HepG2 (cell line): ENCODE results near the gene LMAN2. TPM values are rescaled to one million over a fixed set of nuclear protein-coding genes. Genes with fewer than 3 reads are reported as not detected.

Experiments used
- ARNTL ChIP-seq: sonication (generic); formaldehyde crosslinking; IDR thresholded peaks from 2 replicates; pipeline ENCODE4 v1.4.0; 2020; ENCODE audit warnings: mild to moderate bottlenecking, missing genetic modification reagents
- BCLAF1 ChIP-seq: fragments of 450-650 bp; IDR thresholded peaks from 2 replicates; pipeline ENCODE4 v1.6.1; 2017; ENCODE audit warnings: mild to moderate bottlenecking
- CREB1 ChIP-seq, 2 experiments: fragments of 450-650 bp in 1 of 2; IDR thresholded peaks; 2 replicates each; pipeline ENCODE4 v1.6.1; 2016 to 2017; ENCODE audit warnings: control low read depth in 1 of 2, mild to moderate bottlenecking in 1 of 2, missing compliant biosample characterization in 1 of 2, missing genetic modification characterization in 1 of 2
- GZF1 ChIP-seq: sonication (generic); formaldehyde crosslinking; IDR thresholded peaks from 2 replicates; pipeline ENCODE4 v1.5.1; 2020; ENCODE audit warnings: mild to moderate bottlenecking, missing genetic modification reagents
- JDP2 ChIP-seq: sonication (generic); formaldehyde crosslinking; IDR thresholded peaks from 2 replicates; pipeline ENCODE4 v1.8.1; 2022; ENCODE audit warnings: missing genetic modification reagents, borderline replicate concordance
- RBAK ChIP-seq: sonication (generic); formaldehyde crosslinking; IDR thresholded peaks from 2 replicates; pipeline ENCODE4 v1.5.1; 2020; ENCODE audit warnings: mild to moderate bottlenecking, missing genetic modification reagents
- RFXAP ChIP-seq: sonication (generic); formaldehyde crosslinking; IDR thresholded peaks from 2 replicates; pipeline ENCODE4 v1.4.0; 2020; ENCODE audit warnings: missing genetic modification reagents, borderline replicate concordance
- RXRA ChIP-seq: sonication (generic); formaldehyde crosslinking; IDR thresholded peaks from 2 replicates; pipeline ENCODE4 v1.5.1; 2020; ENCODE audit warnings: missing genetic modification reagents
- TBX3 ChIP-seq: fragments of 450-650 bp; IDR thresholded peaks from 2 replicates; pipeline ENCODE4 v1.6.1; 2017; ENCODE audit warnings: antibody characterized with exemption, mild to moderate bottlenecking, inconsistent platforms, borderline replicate concordance
- THRA ChIP-seq: sonication (generic); formaldehyde crosslinking; IDR thresholded peaks from 2 replicates; pipeline ENCODE4 v1.4.0; 2020; ENCODE audit warnings: missing genetic modification reagents, borderline replicate concordance
- ZNF431 ChIP-seq: sonication (generic); formaldehyde crosslinking; IDR thresholded peaks from 2 replicates; pipeline ENCODE4 v1.9.0; 2022; ENCODE audit warnings: missing genetic modification reagents, low read depth, mild to moderate bottlenecking, borderline replicate concordance
- ZNF607 ChIP-seq: sonication (generic); formaldehyde crosslinking; IDR thresholded peaks from 2 replicates; pipeline ENCODE4 v1.5.1; 2020; ENCODE audit warnings: missing genetic modification reagents, mild to moderate bottlenecking, borderline replicate concordance
- ZNF678 ChIP-seq: sonication (generic); formaldehyde crosslinking; IDR thresholded peaks from 2 replicates; pipeline ENCODE4 v1.4.0; 2020; ENCODE audit warnings: mild to moderate bottlenecking, missing genetic modification reagents
- ZNF788 ChIP-seq: sonication (generic); formaldehyde crosslinking; IDR thresholded peaks from 2 replicates; pipeline ENCODE4 v1.5.0; 2020; ENCODE audit warnings: mild to moderate bottlenecking, missing genetic modification reagents, borderline replicate concordance
- polyA plus RNA-seq, 8 experiments: library from polyadenylated mRNA; depleted of rRNA in 3 of 8; stranded (reverse) in 7 of 8; unstranded in 1 of 8; fragments of >200 nt; fragmentation: Illumina TruSeq in 4 of 8; extraction: Trizol in 4 of 8; gene quantifications; 2 replicates each; pipeline versions ENCODE4 v1.2.1 to v1.2.3, GENCODE V29; 2011 to 2016; ENCODE audit warnings: low read depth in 4 of 8, missing spikeins in 1 of 8, mixed read lengths in 1 of 8; ENCODE audit not compliant: insufficient read depth in 1 of 8
- total RNA-seq, 5 experiments: library from RNA; depleted of rRNA; stranded (reverse); fragments of >200 nt; fragmentation: Illumina TruSeq; extraction: Trizol; gene quantifications; 2 replicates each; pipeline ENCODE4 v1.2.3, GENCODE V29; 2016; ENCODE audit warnings: low read depth in 1 of 5
- TF ChIP-seq, protein P1 (sequence below): sonication (generic); formaldehyde crosslinking; IDR thresholded peaks from 2 replicates; pipeline ENCODE4 v1.4.0; 2020; ENCODE audit warnings: missing genetic modification reagents, borderline replicate concordance
- TF ChIP-seq, protein P2 (sequence below): sonication (generic); formaldehyde crosslinking; conservative IDR thresholded peaks from 2 replicates; pipeline ENCODE4 v1.4.0; 2020; ENCODE audit warnings: missing genetic modification reagents

The LMAN2 gene
- total and polyA plus RNA-seq, 2 of the 13 experiments (the other 11 are each of a cell fraction or from before 2014, with no cell fraction given), result 191 to 197 TPM

DNA sequence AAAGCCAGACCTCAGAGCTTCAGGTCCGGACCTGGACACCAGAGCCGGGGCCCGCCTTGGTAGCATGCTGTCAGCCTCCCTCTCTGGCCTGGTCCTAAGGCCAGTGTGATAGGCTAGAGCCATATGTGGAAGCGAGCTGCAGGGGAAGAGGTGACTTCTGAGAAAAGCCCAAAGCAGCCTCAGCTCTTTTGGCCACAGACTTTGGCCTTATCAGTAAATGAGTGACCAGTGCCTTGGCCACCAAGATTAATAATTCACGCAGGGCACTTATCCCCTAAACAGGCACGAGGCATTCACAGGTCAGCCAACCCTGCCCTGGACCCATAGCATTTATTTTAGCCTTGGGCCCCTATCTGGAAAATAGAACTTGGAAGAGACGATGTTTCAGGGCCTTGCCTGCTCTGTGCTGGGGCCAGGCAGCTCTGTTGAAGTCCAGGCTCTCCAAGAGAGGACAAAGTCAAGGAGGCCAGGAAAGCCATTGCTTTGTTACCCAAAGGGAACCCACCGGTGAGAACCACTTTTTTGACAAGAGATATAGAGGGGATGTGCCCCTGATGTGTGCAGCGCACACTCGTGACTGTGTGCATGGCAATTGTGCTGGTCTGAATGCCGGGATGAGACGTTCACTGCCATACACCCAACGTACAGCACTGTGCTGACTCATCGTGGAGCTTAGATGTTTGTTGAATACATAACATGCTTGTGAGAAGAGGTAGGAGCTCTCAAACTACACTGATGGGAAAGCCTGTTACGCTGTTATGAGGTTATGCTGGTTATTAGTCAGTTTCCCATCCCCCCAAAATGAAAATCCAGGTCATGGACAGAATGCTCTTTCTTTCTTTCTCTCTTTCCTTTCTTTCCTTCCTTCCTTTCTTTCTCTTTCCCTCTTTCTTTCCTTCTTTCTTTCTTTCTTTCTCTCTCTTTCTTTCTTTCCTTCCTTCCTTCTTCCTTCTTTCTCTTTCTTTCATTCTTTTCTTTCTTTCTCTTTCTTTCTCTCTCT is 27.7 kb upstream of the LMAN2 start (continued):
- TF ChIP-seq RBAK (CRISPR knock-in tag) (no peak), ZNF431 (CRISPR knock-in tag) (peak; percentile 89; the same call in 1 of the 2 replicates), TBX3 (no peak), BCLAF1 (no peak), THRA (no peak), ARNTL (CRISPR knock-in tag) (peak; percentile 91), RFXAP (CRISPR knock-in tag) (0 out of 2 replicates have a peak, but pooled peaks have one; percentile 74), JDP2 (no peak), CREB1 (IDR thresholded peaks at IDR 0.05) (no peak), CREB1 (CRISPR knock-in tag; IDR thresholded peaks at IDR 0.05) (peak; percentile 64), GZF1 (peak; percentile 33; the same call in 1 of the 2 replicates), ZNF788 (peak; percentile 64; the same call in 1 of the 2 replicates), ZNF678 (CRISPR knock-in tag) (no peak), RXRA (CRISPR knock-in tag) (peak; percentile 76; the same call in 1 of the 2 replicates), ZNF607 (CRISPR knock-in tag) (peak; percentile 62; the same call in 1 of the 2 replicates)
- TF ChIP-seq, protein P1, sequence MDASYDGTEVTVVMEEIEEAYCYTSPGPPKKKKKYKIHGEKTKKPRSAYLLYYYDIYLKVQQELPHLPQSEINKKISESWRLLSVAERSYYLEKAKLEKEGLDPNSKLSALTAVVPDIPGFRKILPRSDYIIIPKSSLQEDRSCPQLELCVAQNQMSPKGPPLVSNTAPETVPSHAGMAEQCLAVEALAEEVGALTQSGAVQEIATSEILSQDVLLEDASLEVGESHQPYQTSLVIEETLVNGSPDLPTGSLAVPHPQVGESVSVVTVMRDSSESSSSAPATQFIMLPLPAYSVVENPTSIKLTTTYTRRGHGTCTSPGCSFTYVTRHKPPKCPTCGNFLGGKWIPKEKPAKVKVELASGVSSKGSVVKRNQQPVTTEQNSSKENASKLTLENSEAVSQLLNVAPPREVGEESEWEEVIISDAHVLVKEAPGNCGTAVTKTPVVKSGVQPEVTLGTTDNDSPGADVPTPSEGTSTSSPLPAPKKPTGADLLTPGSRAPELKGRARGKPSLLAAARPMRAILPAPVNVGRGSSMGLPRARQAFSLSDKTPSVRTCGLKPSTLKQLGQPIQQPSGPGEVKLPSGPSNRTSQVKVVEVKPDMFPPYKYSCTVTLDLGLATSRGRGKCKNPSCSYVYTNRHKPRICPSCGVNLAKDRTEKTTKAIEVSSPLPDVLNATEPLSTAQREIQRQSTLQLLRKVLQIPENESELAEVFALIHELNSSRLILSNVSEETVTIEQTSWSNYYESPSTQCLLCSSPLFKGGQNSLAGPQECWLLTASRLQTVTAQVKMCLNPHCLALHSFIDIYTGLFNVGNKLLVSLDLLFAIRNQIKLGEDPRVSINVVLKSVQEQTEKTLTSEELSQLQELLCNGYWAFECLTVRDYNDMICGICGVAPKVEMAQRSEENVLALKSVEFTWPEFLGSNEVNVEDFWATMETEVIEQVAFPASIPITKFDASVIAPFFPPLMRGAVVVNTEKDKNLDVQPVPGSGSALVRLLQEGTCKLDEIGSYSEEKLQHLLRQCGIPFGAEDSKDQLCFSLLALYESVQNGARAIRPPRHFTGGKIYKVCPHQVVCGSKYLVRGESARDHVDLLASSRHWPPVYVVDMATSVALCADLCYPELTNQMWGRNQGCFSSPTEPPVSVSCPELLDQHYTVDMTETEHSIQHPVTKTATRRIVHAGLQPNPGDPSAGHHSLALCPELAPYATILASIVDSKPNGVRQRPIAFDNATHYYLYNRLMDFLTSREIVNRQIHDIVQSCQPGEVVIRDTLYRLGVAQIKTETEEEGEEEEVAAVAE, result 0 out of 2 replicates have a peak, but pooled peaks have one; percentile 23
- TF ChIP-seq, protein P2, sequence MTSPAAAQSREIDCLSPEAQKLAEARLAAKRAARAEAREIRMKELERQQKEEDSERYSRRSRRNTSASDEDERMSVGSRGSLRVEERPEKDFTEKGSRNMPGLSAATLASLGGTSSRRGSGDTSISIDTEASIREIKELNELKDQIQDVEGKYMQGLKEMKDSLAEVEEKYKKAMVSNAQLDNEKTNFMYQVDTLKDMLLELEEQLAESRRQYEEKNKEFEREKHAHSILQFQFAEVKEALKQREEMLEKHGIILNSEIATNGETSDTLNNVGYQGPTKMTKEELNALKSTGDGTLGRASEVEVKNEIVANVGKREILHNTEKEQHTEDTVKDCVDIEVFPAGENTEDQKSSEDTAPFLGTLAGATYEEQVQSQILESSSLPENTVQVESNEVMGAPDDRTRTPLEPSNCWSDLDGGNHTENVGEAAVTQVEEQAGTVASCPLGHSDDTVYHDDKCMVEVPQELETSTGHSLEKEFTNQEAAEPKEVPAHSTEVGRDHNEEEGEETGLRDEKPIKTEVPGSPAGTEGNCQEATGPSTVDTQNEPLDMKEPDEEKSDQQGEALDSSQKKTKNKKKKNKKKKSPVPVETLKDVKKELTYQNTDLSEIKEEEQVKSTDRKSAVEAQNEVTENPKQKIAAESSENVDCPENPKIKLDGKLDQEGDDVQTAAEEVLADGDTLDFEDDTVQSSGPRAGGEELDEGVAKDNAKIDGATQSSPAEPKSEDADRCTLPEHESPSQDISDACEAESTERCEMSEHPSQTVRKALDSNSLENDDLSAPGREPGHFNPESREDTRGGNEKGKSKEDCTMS, result no peak
